Cardiac fibroblast (primary cell): ENCODE data around the gene SCUBE1.

Source experiments
- DNase-seq, 2 donors: peaks; one replicate each; pipeline versions ENCODE4 v3.0.0 to v3.0.0-alpha.2; 2010; ENCODE audit warnings: low read depth in 2 of 2
- H3K4me3 ChIP-seq, 2 donors: replicated peaks in 1 of 2; 1 replicate in 1 of 2; 2 replicates in 1 of 2; pipeline ENCODE4 v1.5.1; 2011; ENCODE audit warnings: low read depth in 2 of 2, low read length in 2 of 2, mild to moderate bottlenecking in 2 of 2, moderate library complexity in 1 of 2
- CTCF ChIP-seq: IDR thresholded peaks from one replicate; pipeline ENCODE4 v1.5.1; 2011; ENCODE audit warnings: low read depth, mild to moderate bottlenecking, low read length, inconsistent platforms

SCUBE1 gene

GRCh38 chr22:43218786-43219185, 124.4 kb downstream of the SCUBE1 start:
- DNase-seq = no peak
- no peak for TF ChIP-seq CTCF
- no peak overlapping the region for H3K4me3 ChIP-seq

GRCh38 chr22:43217285-43218030, 125.7 kb downstream of the SCUBE1 start:
- no peak overlapping the region for H3K4me3 ChIP-seq
- TF ChIP-seq CTCF = no peak
- no peak for DNase-seq

GRCh38 chr22:43216738-43217137, 126.4 kb downstream of the SCUBE1 start:
- H3K4me3 ChIP-seq = no peak overlapping the region
- no peak for TF ChIP-seq CTCF
- DNase-seq = no peak

- H3K4me3 ChIP-seq = no peak overlapping the region
- TF ChIP-seq CTCF = no peak
- no peak for DNase-seq
These were observed 129.2 kb downstream of the SCUBE1 start for GRCh38 chr22:43213962-43214361.

GRCh38 chr22:43213051-43213450, 130.1 kb downstream of the SCUBE1 start:
- no peak for DNase-seq
- TF ChIP-seq CTCF = no peak
- no peak overlapping the region for H3K4me3 ChIP-seq

GRCh38 chr22:43212434-43212952, 130.7 kb downstream of the SCUBE1 start:
- TF ChIP-seq CTCF = no peak
- no peak overlapping the region for H3K4me3 ChIP-seq
- DNase-seq = no peak
